ENCODE results near the gene PLEKHH2.

Gene PLEKHH2

DNA sequence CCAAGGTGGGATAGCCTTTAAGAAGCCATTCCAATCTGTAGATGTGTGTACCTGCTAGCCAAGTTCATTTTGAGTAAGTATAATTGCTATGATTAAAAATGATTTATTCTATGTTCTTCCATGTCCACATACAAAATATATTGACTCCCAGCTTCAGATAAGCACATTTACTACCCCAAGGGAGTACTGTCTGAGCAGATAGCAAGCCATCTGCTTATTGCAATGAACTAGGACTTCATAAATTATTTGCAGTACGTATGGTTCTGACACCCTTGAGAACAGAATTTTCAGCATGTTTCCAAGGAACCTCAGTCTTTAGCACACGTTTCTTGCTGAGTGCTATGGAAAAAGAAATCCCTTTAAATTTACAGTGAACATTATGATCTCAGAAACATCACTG lies 173.4 kb downstream of the PLEKHH2 start:
- ChIA-PET POLR2A (no interaction called here), CTCF (interaction anchor here (1.4 kb wide), 2 partner anchors 11 to 13 kb away, joined by 3 to 5 read pairs; no protein-coding TSS in a partner anchor)
- no peak for TF ChIP-seq CTCF (IDR thresholded peaks at IDR 0.05; ENCODE audit: control extremely low read depth, extremely low read depth, low read depth, missing control alignments)
- DNase-seq (ENCODE audit: extremely low spot score), result no peak

DNA sequence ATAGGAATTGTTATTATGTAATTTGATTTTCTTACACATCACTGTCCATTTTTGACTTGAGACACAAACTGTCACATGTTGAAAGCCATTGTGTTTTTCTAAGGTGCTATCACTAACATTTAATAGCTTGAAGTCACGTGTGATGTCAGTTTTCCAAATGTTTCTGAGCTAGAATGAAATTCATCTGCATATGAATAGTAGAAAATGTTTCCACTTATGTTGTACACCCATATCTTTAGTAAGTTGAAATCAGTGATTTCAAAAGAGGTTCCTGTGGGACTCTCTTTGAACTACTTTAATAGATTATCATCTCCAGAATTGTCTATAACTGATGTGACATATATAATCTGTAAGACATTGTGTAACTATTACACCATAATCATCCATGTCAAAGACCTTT lies 173.8 kb downstream of the PLEKHH2 start:
- no peak for TF ChIP-seq CTCF (IDR thresholded peaks at IDR 0.05; ENCODE audit: control extremely low read depth, extremely low read depth, low read depth, missing control alignments)
- CTCF ChIA-PET, result interaction anchor here (1.4 kb wide), 2 partner anchors 11 to 13 kb away, joined by 3 to 5 read pairs; no protein-coding TSS in a partner anchor
- DNase-seq (ENCODE audit: extremely low spot score), result no peak
- POLR2A ChIA-PET, result no interaction called here

- POLR2A ChIA-PET, result no interaction called here
- no peak for DNase-seq (ENCODE audit: extremely low spot score)
- TF ChIP-seq CTCF (IDR thresholded peaks at IDR 0.05; ENCODE audit: control extremely low read depth, extremely low read depth, low read depth, missing control alignments), result no peak
- CTCF ChIA-PET, result no interaction called here
These were observed 174.9 kb downstream of the PLEKHH2 start for GRCh38 chr2:43812006-43812405.

- TF ChIP-seq CTCF (IDR thresholded peaks at IDR 0.05; ENCODE audit: control extremely low read depth, extremely low read depth, low read depth, missing control alignments), result no peak
- DNase-seq (ENCODE audit: extremely low spot score), result no peak
- POLR2A ChIA-PET, result no interaction called here
These were observed 175.9 kb downstream of the PLEKHH2 start for GRCh38 chr2:43812947-43813346.

GRCh38 chr2:43814711-43815110 lies 177.7 kb downstream of the PLEKHH2 start:
- TF ChIP-seq CTCF (IDR thresholded peaks at IDR 0.05; ENCODE audit: control extremely low read depth, extremely low read depth, low read depth, missing control alignments), result no peak
- POLR2A ChIA-PET, result no interaction called here
- no peak for DNase-seq (ENCODE audit: extremely low spot score)
- CTCF ChIA-PET, result no interaction called here

More at GRCh38 chr2:43812947-43813346, 175.9 kb downstream of the PLEKHH2 start:
- CTCF ChIA-PET, result interaction anchor here (1.1 kb wide), 1 partner anchor 13 kb away, joined by 3 read pairs; no protein-coding TSS in a partner anchor

All from GM10248 (cell line).